ENCODE results near the gene PRKN. TPM values are rescaled to one million over a fixed set of nuclear protein-coding genes. Genes with fewer than 3 reads are reported as not detected.

The PRKN gene
- total RNA-seq, 1 donor from 2014 or later, result 5.1 TPM

DNA sequence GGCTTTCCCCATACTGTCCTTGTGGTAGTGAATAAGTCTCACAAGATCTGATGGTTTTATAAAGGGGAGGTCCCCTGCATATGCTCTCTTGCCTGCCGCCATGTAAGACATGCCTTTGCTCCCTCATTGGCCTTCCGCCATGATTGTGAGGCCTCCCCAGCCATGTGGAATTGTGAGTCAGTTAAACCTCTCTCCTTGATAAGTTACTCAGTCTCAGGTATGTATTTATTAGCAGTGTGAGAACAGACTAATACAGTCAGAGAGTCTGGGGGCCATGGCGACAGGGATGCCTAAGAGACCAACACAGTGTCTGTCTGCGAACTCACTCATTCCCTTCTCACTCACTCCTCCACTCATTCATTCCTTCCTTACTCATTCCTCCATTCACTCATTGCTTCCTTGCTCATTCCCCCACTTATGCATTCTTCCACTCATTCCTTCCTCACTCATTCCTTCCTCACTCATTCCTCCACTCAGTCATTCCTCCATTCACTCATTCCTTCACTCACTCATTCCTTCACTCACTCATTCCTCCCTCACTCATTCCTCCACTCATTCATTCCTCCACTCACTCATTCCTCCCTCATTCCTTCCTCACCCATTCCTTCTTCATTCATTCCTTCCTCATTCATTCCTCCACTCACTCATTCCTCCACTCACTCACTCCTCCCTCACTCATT, 1316.2 kb downstream of the PRKN start:
- peaks cover 6% of the 10 kb centered on the region for H3K27me3 Mint-ChIP-seq (ENCODE audit: unreplicated experiment)
- H3K9me3 Mint-ChIP-seq (ENCODE audit: unreplicated experiment), result no peaks in the 10 kb centered on the region
- H3K4me3 Mint-ChIP-seq (ENCODE audit: unreplicated experiment), result no peak overlapping the region
- no peak overlapping the region for H3K27ac Mint-ChIP-seq (ENCODE audit: unreplicated experiment)
- TF ChIP-seq, protein P1, sequence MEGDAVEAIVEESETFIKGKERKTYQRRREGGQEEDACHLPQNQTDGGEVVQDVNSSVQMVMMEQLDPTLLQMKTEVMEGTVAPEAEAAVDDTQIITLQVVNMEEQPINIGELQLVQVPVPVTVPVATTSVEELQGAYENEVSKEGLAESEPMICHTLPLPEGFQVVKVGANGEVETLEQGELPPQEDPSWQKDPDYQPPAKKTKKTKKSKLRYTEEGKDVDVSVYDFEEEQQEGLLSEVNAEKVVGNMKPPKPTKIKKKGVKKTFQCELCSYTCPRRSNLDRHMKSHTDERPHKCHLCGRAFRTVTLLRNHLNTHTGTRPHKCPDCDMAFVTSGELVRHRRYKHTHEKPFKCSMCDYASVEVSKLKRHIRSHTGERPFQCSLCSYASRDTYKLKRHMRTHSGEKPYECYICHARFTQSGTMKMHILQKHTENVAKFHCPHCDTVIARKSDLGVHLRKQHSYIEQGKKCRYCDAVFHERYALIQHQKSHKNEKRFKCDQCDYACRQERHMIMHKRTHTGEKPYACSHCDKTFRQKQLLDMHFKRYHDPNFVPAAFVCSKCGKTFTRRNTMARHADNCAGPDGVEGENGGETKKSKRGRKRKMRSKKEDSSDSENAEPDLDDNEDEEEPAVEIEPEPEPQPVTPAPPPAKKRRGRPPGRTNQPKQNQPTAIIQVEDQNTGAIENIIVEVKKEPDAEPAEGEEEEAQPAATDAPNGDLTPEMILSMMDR (IDR thresholded peaks at IDR 0.05; ENCODE audit: unreplicated experiment), result no peak
- no peak for DNase-seq (ENCODE audit: low spot score)
- peaks cover 17% of the 10 kb centered on the region for H3K4me1 Mint-ChIP-seq (ENCODE audit: unreplicated experiment)
- H3K36me3 Mint-ChIP-seq (ENCODE audit: low read depth, unreplicated experiment), result no peaks in the 10 kb centered on the region

DNA sequence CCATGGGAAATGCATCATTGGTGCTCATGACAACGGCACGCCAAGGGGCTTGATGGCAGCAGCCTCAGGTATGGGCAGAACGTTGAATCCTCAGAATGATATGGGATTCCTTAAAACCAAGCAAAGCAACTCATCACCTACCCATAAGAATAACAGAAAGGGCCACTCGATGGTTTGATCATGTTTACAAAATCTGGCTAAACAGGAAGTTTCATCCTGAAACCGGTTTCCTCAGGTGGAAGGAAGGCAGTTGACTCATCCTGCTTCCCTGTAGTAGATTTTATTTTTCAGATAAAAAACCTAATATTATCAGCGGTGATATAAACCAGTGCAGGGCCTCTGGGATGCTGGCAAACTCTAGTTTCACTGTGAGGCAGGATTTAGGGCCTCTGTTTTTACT, 1316.8 kb downstream of the PRKN start:
- Mint-ChIP-seq H3K27me3 (ENCODE audit: unreplicated experiment) (peaks cover 6% of the 10 kb centered on the region), H3K9me3 (ENCODE audit: unreplicated experiment) (no peaks in the 10 kb centered on the region)

GRCh38 chr6:161410076-161410475, 1317.5 kb downstream of the PRKN start:
- Mint-ChIP-seq H3K9me3 (ENCODE audit: unreplicated experiment) (no peaks in the 10 kb centered on the region), H3K36me3 (ENCODE audit: low read depth, unreplicated experiment) (no peaks in the 10 kb centered on the region), H3K27ac (ENCODE audit: unreplicated experiment) (peak overlapping the region; percentile 67), H3K4me1 (ENCODE audit: unreplicated experiment) (peaks cover 8% of the 10 kb centered on the region), H3K27me3 (ENCODE audit: unreplicated experiment) (peaks cover 5% of the 10 kb centered on the region), H3K4me3 (ENCODE audit: unreplicated experiment) (peak overlapping the region; percentile 60)
- DNase-seq (ENCODE audit: low spot score), result no peak
- TF ChIP-seq, protein P1 (IDR thresholded peaks at IDR 0.05; ENCODE audit: unreplicated experiment), result no peak

More for the DNA sequence above, 1316.8 kb downstream of the PRKN start:
- no peak for DNase-seq (ENCODE audit: low spot score)
- Mint-ChIP-seq H3K27ac (ENCODE audit: unreplicated experiment) (no peak overlapping the region), H3K4me3 (ENCODE audit: unreplicated experiment) (no peak overlapping the region), H3K36me3 (ENCODE audit: low read depth, unreplicated experiment) (no peaks in the 10 kb centered on the region), H3K4me1 (ENCODE audit: unreplicated experiment) (peaks cover 10% of the 10 kb centered on the region)
- TF ChIP-seq, protein P1 (IDR thresholded peaks at IDR 0.05; ENCODE audit: unreplicated experiment), result no peak

- no peaks in the 10 kb centered on the region for H3K36me3 Mint-ChIP-seq (ENCODE audit: low read depth, unreplicated experiment)
- H3K4me1 Mint-ChIP-seq (ENCODE audit: unreplicated experiment), result peaks cover 8% of the 10 kb centered on the region
- H3K9me3 Mint-ChIP-seq (ENCODE audit: unreplicated experiment), result no peaks in the 10 kb centered on the region
- no peak overlapping the region for H3K4me3 Mint-ChIP-seq (ENCODE audit: unreplicated experiment)
- H3K27ac Mint-ChIP-seq (ENCODE audit: unreplicated experiment), result peak overlapping the region; percentile 67
- peaks cover 5% of the 10 kb centered on the region for H3K27me3 Mint-ChIP-seq (ENCODE audit: unreplicated experiment)
- TF ChIP-seq, protein P1 (IDR thresholded peaks at IDR 0.05; ENCODE audit: unreplicated experiment), result no peak
- no peak for DNase-seq (ENCODE audit: low spot score)
These were observed 1318.2 kb downstream of the PRKN start for GRCh38 chr6:161409353-161409752.

DNA sequence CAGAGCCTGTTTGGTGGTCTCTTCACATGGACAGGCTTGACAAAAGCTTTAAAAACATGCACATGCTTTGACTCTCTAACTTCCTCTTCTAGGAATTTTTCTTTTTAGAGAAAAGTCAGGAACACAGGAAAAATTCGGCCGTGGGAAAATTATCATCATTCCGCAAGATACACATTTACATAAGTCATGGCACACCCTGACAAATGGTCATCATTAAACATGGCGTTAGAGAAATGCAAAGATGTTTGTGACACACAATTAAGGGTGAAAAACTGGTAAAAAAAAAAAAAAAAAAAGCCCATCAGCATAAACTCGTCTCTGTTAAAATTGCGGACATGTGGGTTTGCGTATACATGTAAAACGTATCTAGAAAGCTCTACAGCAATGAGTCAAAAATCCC, 1319.5 kb downstream of the PRKN start:
- no peaks in the 10 kb centered on the region for H3K27me3 Mint-ChIP-seq (ENCODE audit: unreplicated experiment)
- no peak for DNase-seq (ENCODE audit: low spot score)

More for the DNA sequence above, 1319.5 kb downstream of the PRKN start:
- peaks cover 8% of the 10 kb centered on the region for H3K4me1 Mint-ChIP-seq (ENCODE audit: unreplicated experiment)
- H3K36me3 Mint-ChIP-seq (ENCODE audit: low read depth, unreplicated experiment), result no peaks in the 10 kb centered on the region
- TF ChIP-seq, protein P1 (IDR thresholded peaks at IDR 0.05; ENCODE audit: unreplicated experiment), result no peak
- no peaks in the 10 kb centered on the region for H3K9me3 Mint-ChIP-seq (ENCODE audit: unreplicated experiment)
- H3K27ac Mint-ChIP-seq (ENCODE audit: unreplicated experiment), result no peak overlapping the region
- H3K4me3 Mint-ChIP-seq (ENCODE audit: unreplicated experiment), result no peak overlapping the region
